ENCODE results near the gene PSKH1. TPM values are rescaled to one million over a fixed set of nuclear protein-coding genes. Genes with fewer than 3 reads are reported as not detected.

The PSKH1 gene
- total RNA-seq, 1 donor from 2014 or later, result 24.1 TPM

- intact Hi-C loops (cut with micrococcal nuclease), result no loop called here
Observed at GRCh38 chr16:67953641-67954375, 60.8 kb downstream of the PSKH1 start.

- intact Hi-C loops (cut with micrococcal nuclease), result no loop called here
Observed at GRCh38 chr16:67954421-67955196, 61.6 kb downstream of the PSKH1 start.

- intact Hi-C loops (cut with micrococcal nuclease), result no loop called here
Observed at GRCh38 chr16:67957622-67958021, 64.6 kb downstream of the PSKH1 start.

- intact Hi-C loops (cut with micrococcal nuclease), result no loop called here
Observed at GRCh38 chr16:67959536-67960329, 66.7 kb downstream of the PSKH1 start.

GRCh38 chr16:67961551-67961957, 68.5 kb downstream of the PSKH1 start:
- intact Hi-C loops (cut with micrococcal nuclease), result no loop called here

- intact Hi-C loops (cut with micrococcal nuclease), result no loop called here
Observed at GRCh38 chr16:67962135-67962534, 69.1 kb downstream of the PSKH1 start.

- intact Hi-C loops (cut with micrococcal nuclease), result no loop called here
Observed at GRCh38 chr16:67963292-67963661, 70.2 kb downstream of the PSKH1 start.

GRCh38 chr16:67963662-67964321, 70.7 kb downstream of the PSKH1 start:
- intact Hi-C loops (cut with micrococcal nuclease), result no loop called here

GRCh38 chr16:67964477-67965131, 71.5 kb downstream of the PSKH1 start:
- intact Hi-C loops (cut with micrococcal nuclease), result no loop called here

GRCh38 chr16:67965668-67966548, 72.9 kb downstream of the PSKH1 start:
- intact Hi-C loops (cut with micrococcal nuclease), result no loop called here

GRCh38 chr16:67966549-67967182, 73.6 kb downstream of the PSKH1 start:
- intact Hi-C loops (cut with micrococcal nuclease), result loop anchor here (1.0 kb wide), 1 partner anchor 247 kb away; the partner anchor contains the start of gene GFOD2

GRCh38 chr16:67967183-67967957, 74.3 kb downstream of the PSKH1 start:
- intact Hi-C loops (cut with micrococcal nuclease), result loop anchor here (1.0 kb wide), 1 partner anchor 248 kb away; the partner anchor contains the start of gene GFOD2

GRCh38 chr16:67967958-67968399, 74.9 kb downstream of the PSKH1 start:
- intact Hi-C loops (cut with micrococcal nuclease), result loop anchor here (1.0 kb wide), 6 partner anchors 15 to 406 kb away; partner anchors contain the start of genes CTCF, GFOD2 and PSKH1

- intact Hi-C loops (cut with micrococcal nuclease), result loop anchor here (1.0 kb wide), 7 partner anchors 15 to 406 kb away; partner anchors contain the start of genes CTCF, DDX28, DUS2 and PSKH1
Observed at GRCh38 chr16:67968400-67969253, 75.6 kb downstream of the PSKH1 start, which contains the start of gene SLC12A4. TSS of gene SLC12A4 (minus strand) at chr16:67968637. CDS start at chr16:67968553, 84 bp downstream.

GRCh38 chr16:67969254-67970039, 76.4 kb downstream of the PSKH1 start:
- intact Hi-C loops (cut with micrococcal nuclease), result loop anchor here (1.0 kb wide), 2 partner anchors 24 to 54 kb away; partner anchors contain the start of genes DDX28 and DUS2

GRCh38 chr16:67971111-67971510, 78.1 kb downstream of the PSKH1 start:
- intact Hi-C loops (cut with micrococcal nuclease), result no loop called here

Measured in T-helper 1 cell treated with Interleukin-12 subunit alpha and Interleukin-12 subunit beta and Interleukin-4 antibody, amounts not matched to agents 30 ng/mL and 1 ng/mL, for 36 hours (primary cell).